GM12878 (cell line): ENCODE data around the gene CCDC201. TPM values are rescaled to one million over a fixed set of nuclear protein-coding genes. Genes with fewer than 3 reads are reported as not detected.
A peak's percentile ranks its signal among the peaks of the same experiment; 100 is the strongest.

ENCODE experiments used
- ATAC-seq: fragments of 200-7000 bp; cut with Tn5 transposase; 3 replicates; pipeline ENCODE4 v1.9.1; 2020; ENCODE audit warnings: mild to moderate bottlenecking, moderate library complexity
- BruUV-seq: library from RNA; stranded (reverse); fragments of 400-500 nt; replicated peaks from 2 replicates; lab custom pipeline; 2021; lab: Mats Ljungman, UMichigan
- CTCF ChIA-PET: fragments of 300-600 bp; sonication (Branson Sonifier 250); formaldehyde crosslinking; extraction: SDS; loops from one replicate; lab custom pipeline; 2021; ENCODE audit warnings: inconsistent platforms; lab: Yijun Ruan, JAX
- POLR2A ChIA-PET: fragments of 350-600 bp; formaldehyde crosslinking; extraction: SDS; loops from one replicate; lab custom pipeline; 2021; ENCODE audit warnings: inconsistent platforms; lab: Charles Lee
- RAD21 ChIA-PET: fragments of 300-600 bp; sonication (Branson Sonifier 250); formaldehyde crosslinking; loops from one replicate; lab custom pipeline; 2023; ENCODE audit warnings: antibody characterized with exemption; ENCODE audit not compliant: unreplicated experiment; lab: Charles Lee
- SMC1A ChIA-PET: fragments of 300-600 bp; sonication (Branson Sonifier 250); formaldehyde crosslinking; loops from one replicate; lab custom pipeline; 2023; ENCODE audit not compliant: unreplicated experiment, uncharacterized antibody; lab: Charles Lee
- DNase-seq: peaks from one replicate; pipeline ENCODE4 v3.0.0-alpha.2; 2011; ENCODE audit warnings: low read depth, low spot score
- FAIRE-seq: peaks from 3 replicates; lab custom pipeline; 2011; peaks lifted over from hg19 to GRCh38; lab: Jason Lieb, UNC
- H2AFZ ChIP-seq: 2 replicates; pipeline ENCODE4 v1.6.0; 2011; ENCODE audit warnings: low read depth, low read length, control low read depth; ENCODE audit not compliant: control insufficient read depth
- H3K27ac ChIP-seq: 2 replicates; pipeline ENCODE4 v1.5.1; 2011; ENCODE audit warnings: control low read depth; ENCODE audit not compliant: control insufficient read depth, insufficient read depth
- H3K27me3 ChIP-seq, 2 experiments: replicated peaks in 1 of 2; 2 replicates each; pipeline versions ENCODE4 v1.6.0 to v1.6.1; 2011; ENCODE audit warnings: low read length in 1 of 2; ENCODE audit not compliant: control insufficient read depth in 2 of 2, insufficient read depth in 2 of 2
- H3K36me3 ChIP-seq, 2 experiments: 2 replicates each; pipeline ENCODE4 v1.5.1; 2011; ENCODE audit warnings: low read length in 1 of 2; ENCODE audit not compliant: control insufficient read depth in 2 of 2, insufficient read depth in 2 of 2
- H3K4me1 ChIP-seq: 2 replicates; pipeline ENCODE4 v1.6.1; 2011; ENCODE audit warnings: mild to moderate bottlenecking, low read length, moderate library complexity, mixed read lengths; ENCODE audit not compliant: control insufficient read depth, insufficient read depth
- H3K4me2 ChIP-seq: 2 replicates; pipeline ENCODE4 v1.6.0; 2011; ENCODE audit warnings: control low read depth; ENCODE audit not compliant: control insufficient read depth, insufficient read depth
- H3K4me3 ChIP-seq: fragments of 200-600 bp; sonication (generic); 2 replicates; pipeline ENCODE4 v1.5.1; 2016
- H3K79me2 ChIP-seq: 2 replicates; pipeline ENCODE4 v1.6.0; 2011; ENCODE audit warnings: low read length; ENCODE audit not compliant: control insufficient read depth, insufficient read depth
- H3K9ac ChIP-seq: 2 replicates; pipeline ENCODE4 v1.8.0; 2011; ENCODE audit warnings: low read length, control low read depth, mixed read lengths; ENCODE audit not compliant: control insufficient read depth, insufficient read depth
- H3K9me3 ChIP-seq: replicated peaks from 3 replicates; pipeline ENCODE4 v1.5.1; 2011; ENCODE audit warnings: mild to moderate bottlenecking, low read length; ENCODE audit not compliant: control insufficient read depth, insufficient read depth
- H4K20me1 ChIP-seq: 2 replicates; pipeline ENCODE4 v1.6.0; 2011; ENCODE audit not compliant: control insufficient read depth, insufficient read depth
- EGR1 ChIP-seq, 2 experiments: IDR thresholded peaks; 1 replicate in 1 of 2; 2 replicates in 1 of 2; pipeline ENCODE4 v1.6.1; 2011 to 2012; ENCODE audit warnings: low read depth in 2 of 2, low read length in 2 of 2, borderline replicate concordance in 1 of 2, mild to moderate bottlenecking in 1 of 2, moderate library complexity in 1 of 2
- FOS ChIP-seq: IDR thresholded peaks from 3 replicates; pipeline ENCODE4 v1.6.1; 2011; ENCODE audit warnings: borderline replicate concordance; ENCODE audit not compliant: insufficient read length; ENCODE audit errors: extremely low read depth
- POLR2AphosphoS5 ChIP-seq: IDR thresholded peaks from 2 replicates; pipeline ENCODE4 v1.6.1; 2011; ENCODE audit warnings: mild to moderate bottlenecking, low read length, inconsistent platforms
- RELA ChIP-seq: fragments of 450-650 bp; IDR thresholded peaks from 2 replicates; pipeline ENCODE4 v1.8.0; 2014; ENCODE audit warnings: borderline replicate concordance; ENCODE audit not compliant: partially characterized antibody
- SMAD1 ChIP-seq: fragments of 450-650 bp; IDR thresholded peaks from 2 replicates; pipeline ENCODE4 v1.6.1; 2018; ENCODE audit warnings: mild to moderate bottlenecking, low read depth; ENCODE audit not compliant: partially characterized antibody
- STAT1 ChIP-seq: fragments of 450-650 bp; conservative IDR thresholded peaks from 2 replicates; pipeline ENCODE4 v1.6.1; 2014; ENCODE audit warnings: antibody characterized with exemption, mild to moderate bottlenecking
- SUZ12 ChIP-seq: fragments of 200-600 bp; sonication (generic); IDR thresholded peaks from one replicate; pipeline ENCODE4 v1.6.1; 2018; ENCODE audit warnings: antibody characterized with exemption, mild to moderate bottlenecking; ENCODE audit not compliant: unreplicated experiment
- ZNF384 ChIP-seq: IDR thresholded peaks from 2 replicates; pipeline ENCODE4 v1.6.1; 2012; ENCODE audit warnings: low read depth, mild to moderate bottlenecking, low read length, improper control_type of control experiment, borderline replicate concordance
- ZNF622 ChIP-seq: fragments of 450-650 bp; IDR thresholded peaks from 2 replicates; pipeline ENCODE4 v1.6.1; 2017; ENCODE audit warnings: mild to moderate bottlenecking, inconsistent platforms
- WGBS: methylation state at CpG from one replicate; pipeline ENCODE4 v1.1.6; 2016; ENCODE audit warnings: low lambda C conversion rate; ENCODE audit not compliant: insufficient replicate concordance, insufficient coverage; ENCODE audit errors: missing lambda C conversion rate; 5-methylcytosine and 5-hydroxymethylcytosine counted together
- in situ Hi-C: fragments of 300-500 bp; cut with MboI; formaldehyde crosslinking; loops from 9 replicates; pipeline ENCODE4 v1.14.3; 2018; ENCODE audit warnings: mixed read lengths
- intact Hi-C: fragments of 100-400 bp; cut with micrococcal nuclease; formaldehyde crosslinking; loops from one replicate; pipeline ENCODE4 v1.14.2; 2022; ENCODE audit not compliant: unreplicated experiment
- polyA plus RNA-seq, 11 experiments: library from polyadenylated mRNA; depleted of rRNA in 4 of 11; unstranded in 6 of 11; stranded (reverse) in 5 of 11; fragments of >200 nt; fragmentation: Nextera tagmentation in 4 of 11; fragmentation: Illumina TruSeq in 1 of 11; extraction: Ambion mirVana in 4 of 11; extraction: Trizol in 1 of 11; gene quantifications; 1 replicate in 1 of 11; 2 replicates in 10 of 11; pipeline versions ENCODE4 v1.2.1 to v1.2.3, GENCODE V29; 2011 to 2016; ENCODE audit warnings: inconsistent platforms in 2 of 11, missing spikeins in 2 of 11, low read depth in 1 of 11
- total RNA-seq, 4 experiments: library from RNA; depleted of rRNA in 3 of 4; stranded (reverse); fragments of >200 nt in 3 of 4; fragmentation: Illumina TruSeq in 1 of 4; extraction: Trizol in 1 of 4; gene quantifications; 2 replicates each; pipeline versions ENCODE4 v1.2.1 to v1.2.3, GENCODE V29; 2013 to 2021
- TF ChIP-seq, protein P1 (sequence below): fragments of 450-650 bp; IDR thresholded peaks from 2 replicates; pipeline ENCODE4 v1.6.1; 2018; ENCODE audit warnings: mild to moderate bottlenecking, low read depth, moderate library complexity; ENCODE audit not compliant: partially characterized antibody

CCDC201 gene
- total and polyA plus RNA-seq, 10 of the 15 experiments (the other 5 are each of a cell fraction or from before 2014, with no cell fraction given), result 0.10 TPM; not detected in 9

DNA sequence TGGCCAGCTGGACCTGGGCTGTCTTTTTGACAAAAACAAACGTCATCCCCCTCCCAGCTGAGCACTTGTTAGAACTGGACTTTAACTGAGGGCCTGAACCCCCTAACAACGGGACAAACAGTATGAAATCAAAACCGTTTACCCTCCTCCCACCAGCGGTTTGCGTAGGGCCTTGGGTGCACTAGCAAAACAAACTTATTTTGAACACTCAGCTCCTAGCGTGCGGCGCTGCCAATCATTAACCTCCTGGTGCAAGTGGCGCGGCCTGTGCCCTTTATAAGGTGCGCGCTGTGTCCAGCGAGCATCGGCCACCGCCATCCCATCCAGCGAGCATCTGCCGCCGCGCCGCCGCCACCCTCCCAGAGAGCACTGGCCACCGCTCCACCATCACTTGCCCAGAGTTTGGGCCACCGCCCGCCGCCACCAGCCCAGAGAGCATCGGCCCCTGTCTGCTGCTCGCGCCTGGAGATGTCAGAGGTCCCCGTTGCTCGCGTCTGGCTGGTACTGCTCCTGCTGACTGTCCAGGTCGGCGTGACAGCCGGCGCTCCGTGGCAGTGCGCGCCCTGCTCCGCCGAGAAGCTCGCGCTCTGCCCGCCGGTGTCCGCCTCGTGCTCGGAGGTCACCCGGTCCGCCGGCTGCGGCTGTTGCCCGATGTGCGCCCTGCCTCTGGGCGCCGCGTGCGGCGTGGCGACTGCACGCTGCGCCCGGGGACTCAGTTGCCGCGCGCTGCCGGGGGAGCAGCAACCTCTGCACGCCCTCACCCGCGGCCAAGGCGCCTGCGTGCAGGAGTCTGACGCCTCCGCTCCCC is 15.5 kb upstream of the CCDC201 start, which contains the start of gene IGFBP1:
TSS of gene IGFBP1 (plus strand) at position 304 of the 808 bp plus-strand sequence. CDS start at position 469, 165 bp downstream.
- TF ChIP-seq ZNF622 (no peak), SUZ12 (no peak), POLR2AphosphoS5 (no peak)
- no peaks in the 10 kb centered on the region for H3K4me1 ChIP-seq
- intact Hi-C loops, result no loop called here
- peaks cover 0 to 18% of the 10 kb centered on the region in 2 experiments for H3K27me3 ChIP-seq
- H2AFZ ChIP-seq, result no peak within 1 kb of the TSS
- H4K20me1 ChIP-seq, result 0 out of 2 replicates have a peak, but pooled peaks cover 4% of the 10 kb centered on the region
- H3K4me2 ChIP-seq, result no peak within 1 kb of the TSS
- in situ Hi-C loops, result no loop called here
- no peaks in the 10 kb centered on the region for H3K9me3 ChIP-seq
- CTCF ChIA-PET, result interaction anchor here (0.8 to 1.0 kb wide), 2 partner anchors 31 to 34 kb away, joined by 3 read pairs; no protein-coding TSS in a partner anchor
- no peaks in the 10 kb centered on the region for H3K79me2 ChIP-seq
- no peak within 1 kb of the TSS for H3K4me3 ChIP-seq
- no TSS peak for BruUV-seq
- no peaks in the 10 kb centered on the region for H3K36me3 ChIP-seq
- H3K27ac ChIP-seq, result no peak within 1 kb of the TSS
- H3K9ac ChIP-seq, result no peak within 1 kb of the TSS
- RAD21 ChIA-PET, result no interaction called here
- ATAC-seq (peak; percentile 27; the same call in 1 of the 3 replicates), FAIRE-seq (no peak), DNase-seq (no peak)
- 20% methylated on average over 62 of the region's 73 CpGs for WGBS
- POLR2A ChIA-PET, result no interaction called here
- SMC1A ChIA-PET, result no interaction called here

DNA sequence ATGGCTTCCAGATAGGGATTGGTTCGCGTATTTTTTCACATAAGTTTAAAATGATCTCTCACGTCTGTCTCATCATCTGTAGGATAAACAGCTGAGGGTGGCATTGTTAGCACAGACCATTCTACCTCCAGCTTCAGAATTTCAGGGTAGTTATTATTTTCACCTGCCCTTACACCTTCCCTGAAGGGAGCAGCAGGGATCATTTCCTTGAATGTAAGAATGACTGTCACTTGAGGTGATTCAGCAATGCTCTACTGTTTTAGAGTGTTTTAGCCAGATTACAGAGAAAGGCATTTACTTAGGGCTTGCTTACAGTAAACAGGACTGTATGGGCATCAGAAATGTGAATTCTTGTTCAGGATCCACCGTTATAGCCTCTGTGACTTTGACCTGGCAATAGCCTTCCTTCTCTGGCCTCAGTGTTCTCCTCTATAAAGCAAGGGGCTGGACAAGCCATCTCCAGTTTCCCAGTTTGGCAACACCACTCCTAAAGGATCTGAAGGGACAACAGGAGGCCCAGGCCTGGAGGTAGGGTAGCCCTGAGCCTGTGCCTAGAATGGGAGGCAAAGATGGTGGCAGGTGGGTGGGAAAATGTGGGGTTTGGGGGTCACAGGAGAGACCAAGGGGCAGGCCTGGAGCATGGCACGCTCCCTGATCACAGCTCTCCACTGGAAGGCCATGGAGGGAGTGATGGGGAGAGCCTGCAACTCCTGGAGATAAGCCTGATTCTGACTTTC is 14.2 kb upstream of the CCDC201 start:
- in situ Hi-C loops, result no loop called here
- Histone ChIP-seq H3K79me2 (no peaks in the 10 kb centered on the region), H3K36me3 (no peaks in the 10 kb centered on the region), H4K20me1 (0 out of 2 replicates have a peak, but pooled peaks cover 4% of the 10 kb centered on the region), H3K4me1 (no peaks in the 10 kb centered on the region), H3K9ac (no peak overlapping the region), H3K27ac (no peak overlapping the region), H3K4me3 (no peak overlapping the region), H3K4me2 (no peak overlapping the region), H3K27me3 (peaks cover 0 to 18% of the 10 kb centered on the region in 2 experiments), H2AFZ (no peak overlapping the region), H3K9me3 (no peaks in the 10 kb centered on the region)
- ATAC-seq (no peak), DNase-seq (no peak), FAIRE-seq (no peak)
- SMC1A ChIA-PET, result no interaction called here
- no TSS peak for BruUV-seq
- intact Hi-C loops, result no loop called here
- CTCF ChIA-PET, result no interaction called here
- POLR2A ChIA-PET, result no interaction called here
- WGBS, result 45% methylated on average over 5 of the region's 5 CpGs
- RAD21 ChIA-PET, result no interaction called here
- TF ChIP-seq STAT1 (no peak), EGR1 (IDR thresholded peaks at IDR 0.05; ENCODE audit: borderline replicate concordance in 1 of 2, low read depth in 2 of 2, low read length in 2 of 2) (no peak), ZNF384 (no peak), FOS (no peak), SMAD1 (no peak), RELA (no peak)
- TF ChIP-seq, protein P1, sequence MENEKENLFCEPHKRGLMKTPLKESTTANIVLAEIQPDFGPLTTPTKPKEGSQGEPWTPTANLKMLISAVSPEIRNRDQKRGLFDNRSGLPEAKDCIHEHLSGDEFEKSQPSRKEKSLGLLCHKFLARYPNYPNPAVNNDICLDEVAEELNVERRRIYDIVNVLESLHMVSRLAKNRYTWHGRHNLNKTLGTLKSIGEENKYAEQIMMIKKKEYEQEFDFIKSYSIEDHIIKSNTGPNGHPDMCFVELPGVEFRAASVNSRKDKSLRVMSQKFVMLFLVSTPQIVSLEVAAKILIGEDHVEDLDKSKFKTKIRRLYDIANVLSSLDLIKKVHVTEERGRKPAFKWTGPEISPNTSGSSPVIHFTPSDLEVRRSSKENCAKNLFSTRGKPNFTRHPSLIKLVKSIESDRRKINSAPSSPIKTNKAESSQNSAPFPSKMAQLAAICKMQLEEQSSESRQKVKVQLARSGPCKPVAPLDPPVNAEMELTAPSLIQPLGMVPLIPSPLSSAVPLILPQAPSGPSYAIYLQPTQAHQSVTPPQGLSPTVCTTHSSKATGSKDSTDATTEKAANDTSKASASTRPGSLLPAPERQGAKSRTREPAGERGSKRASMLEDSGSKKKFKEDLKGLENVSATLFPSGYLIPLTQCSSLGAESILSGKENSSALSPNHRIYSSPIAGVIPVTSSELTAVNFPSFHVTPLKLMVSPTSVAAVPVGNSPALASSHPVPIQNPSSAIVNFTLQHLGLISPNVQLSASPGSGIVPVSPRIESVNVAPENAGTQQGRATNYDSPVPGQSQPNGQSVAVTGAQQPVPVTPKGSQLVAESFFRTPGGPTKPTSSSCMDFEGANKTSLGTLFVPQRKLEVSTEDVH, result no peak
